Measurements from ENCODE around the gene ATP8B2. TPM values are rescaled to one million over a fixed set of nuclear protein-coding genes. Genes with fewer than 3 reads are reported as not detected.
"Not testable (repeated sequence)": the region's sequence is repeated elsewhere in the genome, so short reads cannot be mapped to it uniquely, and the experiment has no call there.

The ATP8B2 gene
- total and polyA plus RNA-seq, 10 of the 15 experiments (the other 5 are each of a cell fraction or from before 2014, with no cell fraction given): 0.44 to 61.8 (median 15.0) TPM

- RAD21 ChIA-PET (ENCODE audit: unreplicated experiment): no interaction called here
- POLR2A ChIA-PET: no interaction called here
- Histone ChIP-seq H3K79me2 (ENCODE audit: control insufficient read depth, insufficient read depth, low read length) (no peaks in the 10 kb centered on the region), H3K4me3 (no peak overlapping the region), H3K4me2 (ENCODE audit: control insufficient read depth, insufficient read depth) (no peak overlapping the region), H4K20me1 (ENCODE audit: control insufficient read depth, insufficient read depth) (no peaks in the 10 kb centered on the region), H3K4me1 (ENCODE audit: control insufficient read depth, insufficient read depth, low read length) (no peaks in the 10 kb centered on the region), H3K9me3 (replicated peaks; ENCODE audit: control insufficient read depth, insufficient read depth, low read length) (no peaks in the 10 kb centered on the region), H2AFZ (ENCODE audit: control insufficient read depth, low read depth, low read length) (no peak overlapping the region), H3K27me3 (replicated peaks in 1 of 2; ENCODE audit: control insufficient read depth in 2 of 2, insufficient read depth in 2 of 2, low read length in 1 of 2) (no peaks in the 10 kb centered on the region), H3K9ac (ENCODE audit: control insufficient read depth, insufficient read depth, low read length) (no peak overlapping the region), H3K36me3 (ENCODE audit: control insufficient read depth in 2 of 2, insufficient read depth in 2 of 2, low read length in 1 of 2) (peaks cover 0 to 6% of the 10 kb centered on the region in 2 experiments; a peak in 2 of 4 replicates), H3K27ac (ENCODE audit: control insufficient read depth, insufficient read depth) (no peak overlapping the region)
- no TSS peak for BruUV-seq (replicated peaks)
- SMC1A ChIA-PET (ENCODE audit: uncharacterized antibody, unreplicated experiment): interaction anchor here (1.1 kb wide), 1 partner anchor 9 kb away, joined by 3 read pairs; no protein-coding TSS in a partner anchor
- intact Hi-C loops (cut with micrococcal nuclease; ENCODE audit: unreplicated experiment): loop anchor here (5.0 kb wide), 1 partner anchor 208 kb away; no protein-coding TSS in a partner anchor
- 98% methylated on average over 2 of the region's 2 CpGs for WGBS (ENCODE audit: insufficient coverage, insufficient replicate concordance, low lambda C conversion rate, missing lambda C conversion rate)
- in situ Hi-C loops (cut with MboI): loop anchor here (10.0 kb wide), 1 partner anchor 154 kb away; no protein-coding TSS in a partner anchor
- DNase-seq (ENCODE audit: low read depth, low spot score) (no peak), ATAC-seq (no peak), FAIRE-seq (no peak)
- TF ChIP-seq HCFC1 (IDR thresholded peaks at IDR 0.05; ENCODE audit: low read length): no peak
- no peak for TF ChIP-seq CREB1 (IDR thresholded peaks at IDR 0.05; ENCODE audit: low read depth)
- TF ChIP-seq FOXK2 (IDR thresholded peaks at IDR 0.05): no peak
- TF ChIP-seq SRF (IDR thresholded peaks at IDR 0.05; ENCODE audit: low read depth in 2 of 2, low read length in 2 of 2): no peak
- CTCF ChIA-PET: no interaction called here
These were observed 13.6 kb downstream of the ATP8B2 start for GRCh38 chr1:154338875-154339274.

GRCh38 chr1:154341366-154341765 lies 16.0 kb downstream of the ATP8B2 start:
- H2AFZ ChIP-seq (ENCODE audit: control insufficient read depth, low read depth, low read length); H4K20me1 ChIP-seq (ENCODE audit: control insufficient read depth, insufficient read depth); H3K9ac ChIP-seq (ENCODE audit: control insufficient read depth, insufficient read depth, low read length); H3K79me2 ChIP-seq (ENCODE audit: control insufficient read depth, insufficient read depth, low read length); RAD21 ChIA-PET (ENCODE audit: unreplicated experiment); ATAC-seq; FAIRE-seq; H3K9me3 ChIP-seq (replicated peaks; ENCODE audit: control insufficient read depth, insufficient read depth, low read length); H3K4me3 ChIP-seq; H3K27me3 ChIP-seq (replicated peaks in 1 of 2; ENCODE audit: control insufficient read depth in 2 of 2, insufficient read depth in 2 of 2, low read length in 1 of 2); BruUV-seq (replicated peaks); DNase-seq (ENCODE audit: low read depth, low spot score); POLR2A ChIA-PET; H3K4me1 ChIP-seq (ENCODE audit: control insufficient read depth, insufficient read depth, low read length); H3K27ac ChIP-seq (ENCODE audit: control insufficient read depth, insufficient read depth); in situ Hi-C loops (cut with MboI); intact Hi-C loops (cut with micrococcal nuclease; ENCODE audit: unreplicated experiment); H3K4me2 ChIP-seq (ENCODE audit: control insufficient read depth, insufficient read depth): not testable (repeated sequence)
- ChIA-PET SMC1A (ENCODE audit: uncharacterized antibody, unreplicated experiment) (interaction anchor here (0.9 kb wide), 1 partner anchor 9 kb away, joined by 3 read pairs; no protein-coding TSS in a partner anchor), CTCF (interaction anchor here (1.2 kb wide), 1 partner anchor 193 kb away, joined by 3 read pairs; no protein-coding TSS in a partner anchor)
- peaks cover 2 to 25% of the 10 kb centered on the region in 2 experiments for H3K36me3 ChIP-seq (ENCODE audit: control insufficient read depth in 2 of 2, insufficient read depth in 2 of 2, low read length in 1 of 2)
- 92% methylated on average over 9 of the region's 9 CpGs for WGBS (ENCODE audit: insufficient coverage, insufficient replicate concordance, low lambda C conversion rate, missing lambda C conversion rate)
